Measurements from ENCODE around the gene CTBP2. TPM values are rescaled to one million over a fixed set of nuclear protein-coding genes. Genes with fewer than 3 reads are reported as not detected.

The CTBP2 gene
- total RNA-seq, 4 donors from 2014 or later = 92.4 to 136 (median 125) TPM

- Histone ChIP-seq H3K9me3 (no peaks in the 10 kb centered on the region), H3K4me1 (peaks cover 46 to 97% of the 10 kb centered on the region in 2 donors), H3K27ac (peak overlapping the region in 2 of 3 donors; percentile 4 to 42), H3K27me3 (no peaks in the 10 kb centered on the region), H3K4me3 (replicated peaks in 1 of 3) (no peak overlapping the region), H3K36me3 (no peaks in the 10 kb centered on the region)
- DNase-seq = peak in 1 of 2 donors; percentile 1
- no peak for TF ChIP-seq CTCF (IDR thresholded peaks at IDR 0.05)
- TF ChIP-seq POLR2A (IDR thresholded peaks at IDR 0.05) = no peak
- intact Hi-C loops (cut with DNase I) = no loop called here
- 90% methylated on average over 10 of the region's 10 CpGs for WGBS, 2 donors
These were observed 35.5 kb downstream of the CTBP2 start for GRCh38 chr10:125124907-125125306.

GRCh38 chr10:125124115-125124487, 36.3 kb downstream of the CTBP2 start:
- H3K4me3 ChIP-seq (replicated peaks in 1 of 3) = no peak overlapping the region
- 61% methylated on average over 11 of the region's 11 CpGs for WGBS, 2 donors
- intact Hi-C loops (cut with DNase I) = no loop called here
- peak overlapping the region; percentile 67 to 91 (median 79) for H3K27ac ChIP-seq
- no peaks in the 10 kb centered on the region for H3K9me3 ChIP-seq
- no peak for TF ChIP-seq POLR2A (IDR thresholded peaks at IDR 0.05)
- no peak for TF ChIP-seq CTCF (IDR thresholded peaks at IDR 0.05)
- no peaks in the 10 kb centered on the region for H3K36me3 ChIP-seq
- no peaks in the 10 kb centered on the region for H3K27me3 ChIP-seq
- no peak for DNase-seq
- peaks cover 44 to 96% of the 10 kb centered on the region in 2 donors for H3K4me1 ChIP-seq

GRCh38 chr10:125123476-125124114, 36.8 kb downstream of the CTBP2 start:
- H3K9me3 ChIP-seq = no peaks in the 10 kb centered on the region
- WGBS, 2 donors = 20 to 21% methylated on average over 11 to 13 of the region's 13 CpGs

GRCh38 chr10:125122566-125122965, 37.8 kb downstream of the CTBP2 start:
- 88 to 92% methylated on average over 8 of the region's 8 CpGs for WGBS, 2 donors
- H3K9me3 ChIP-seq = no peaks in the 10 kb centered on the region

More at GRCh38 chr10:125123476-125124114, 36.8 kb downstream of the CTBP2 start:
- peaks cover 49 to 98% of the 10 kb centered on the region in 2 donors for H3K4me1 ChIP-seq
- H3K27ac ChIP-seq = peak overlapping the region; percentile 67 to 91 (median 79)
- intact Hi-C loops (cut with DNase I) = no loop called here
- H3K36me3 ChIP-seq = no peaks in the 10 kb centered on the region
- peak in 1 of 2 donors; percentile 8 for TF ChIP-seq POLR2A (IDR thresholded peaks at IDR 0.05)
- TF ChIP-seq CTCF (IDR thresholded peaks at IDR 0.05) = no peak
- H3K27me3 ChIP-seq = no peaks in the 10 kb centered on the region
- no peak overlapping the region for H3K4me3 ChIP-seq (replicated peaks in 1 of 3)
- DNase-seq = peak; percentile 90

More at GRCh38 chr10:125122566-125122965, 37.8 kb downstream of the CTBP2 start:
- TF ChIP-seq CTCF (IDR thresholded peaks at IDR 0.05) (no peak), POLR2A (IDR thresholded peaks at IDR 0.05) (no peak)
- no peaks in the 10 kb centered on the region for H3K36me3 ChIP-seq
- H3K27ac ChIP-seq = peak overlapping the region in 2 of 3 donors; percentile 67 to 91
- H3K4me1 ChIP-seq = peaks cover 59 to 98% of the 10 kb centered on the region in 2 donors
- H3K27me3 ChIP-seq = no peaks in the 10 kb centered on the region
- no peak for DNase-seq
- intact Hi-C loops (cut with DNase I) = no loop called here
- H3K4me3 ChIP-seq (replicated peaks in 1 of 3) = no peak overlapping the region

Measured in thyroid gland (tissue), 4 donors.